GM18507 (cell line): ENCODE results near the gene EIF2B1.

Experiments
- DNase-seq: peaks from one replicate; pipeline ENCODE4 v3.0.0; 2011; ENCODE audit warnings: low read depth; ENCODE audit not compliant: insufficient read length; ENCODE audit errors: extremely low spot score
- FAIRE-seq: peaks from 2 replicates; lab custom pipeline; 2011; peaks lifted over from hg19 to GRCh38; lab: Jason Lieb, UNC

EIF2B1 gene

GRCh38 chr12:123633379-123634141 lies at the start of gene EIF2B1, which contains the start of gene GTF2H3:
Gene EIF2B1, minus strand, starts transcription at chr12:123633686. Its CDS starts 129 bp downstream, at chr12:123633557.
Gene GTF2H3, plus strand, starts transcription at chr12:123633829. Its CDS starts 31 bp downstream, at chr12:123633860.
- DNase-seq = peak; percentile 99
- FAIRE-seq = peak; percentile 96

GRCh38 chr12:123681605-123682004 lies 48.1 kb upstream of the EIF2B1 start:
- FAIRE-seq = peak; percentile 75

GRCh38 chr12:123678981-123679380 lies 45.5 kb upstream of the EIF2B1 start:
- DNase-seq (no peak), FAIRE-seq (no peak)

More at GRCh38 chr12:123681605-123682004, 48.1 kb upstream of the EIF2B1 start:
- DNase-seq = no peak

GRCh38 chr12:123676616-123677320 lies 43.3 kb upstream of the EIF2B1 start:
- DNase-seq (no peak), FAIRE-seq (no peak)

GRCh38 chr12:123675436-123675835 lies 42.0 kb upstream of the EIF2B1 start:
- FAIRE-seq (no peak), DNase-seq (no peak)

- DNase-seq = no peak
Measured at GRCh38 chr12:123671876-123672275, 38.4 kb upstream of the EIF2B1 start.

GRCh38 chr12:123670882-123671728 lies 37.6 kb upstream of the EIF2B1 start, which contains the start of gene TCTN2:
Gene TCTN2, plus strand, starts transcription at chr12:123671113. Its CDS starts 128 bp downstream, at chr12:123671241.
- FAIRE-seq = peak; percentile 95

More at GRCh38 chr12:123671876-123672275, 38.4 kb upstream of the EIF2B1 start:
- FAIRE-seq = no peak

GRCh38 chr12:123667771-123668170 lies 34.3 kb upstream of the EIF2B1 start:
- no peak for DNase-seq
- no peak for FAIRE-seq

More at GRCh38 chr12:123670882-123671728, 37.6 kb upstream of the EIF2B1 start, which contains the start of gene TCTN2:
- peak; percentile 99 for DNase-seq

GRCh38 chr12:123659996-123660727 lies 26.7 kb upstream of the EIF2B1 start:
- DNase-seq (no peak), FAIRE-seq (no peak)

GRCh38 chr12:123657211-123657610 lies 23.7 kb upstream of the EIF2B1 start:
- FAIRE-seq (no peak), DNase-seq (no peak)

- DNase-seq (no peak), FAIRE-seq (no peak)
Measured at GRCh38 chr12:123656392-123656791, 22.9 kb upstream of the EIF2B1 start.

GRCh38 chr12:123655420-123655819 lies 21.9 kb upstream of the EIF2B1 start:
- peak; percentile 40 for DNase-seq
- peak; percentile 92 for FAIRE-seq

GRCh38 chr12:123654129-123654701 lies 20.7 kb upstream of the EIF2B1 start:
- no peak for FAIRE-seq
- DNase-seq = no peak

- DNase-seq = no peak
Measured at GRCh38 chr12:123648401-123648800, 14.9 kb upstream of the EIF2B1 start.

GRCh38 chr12:123645878-123646277 lies 12.4 kb upstream of the EIF2B1 start:
- DNase-seq (no peak), FAIRE-seq (no peak)

More at GRCh38 chr12:123648401-123648800, 14.9 kb upstream of the EIF2B1 start:
- no peak for FAIRE-seq

- no peak for FAIRE-seq
- no peak for DNase-seq
Measured at GRCh38 chr12:123645380-123645779, 11.9 kb upstream of the EIF2B1 start.

- FAIRE-seq (no peak), DNase-seq (no peak)
Measured at GRCh38 chr12:123643911-123644310, 10.4 kb upstream of the EIF2B1 start.

- no peak for FAIRE-seq
- no peak for DNase-seq
Measured at GRCh38 chr12:123634142-123634561, 666 bp upstream of the EIF2B1 start.
